Measurements from ENCODE around the gene FRMD4B.

- TF ChIP-seq, protein P1, sequence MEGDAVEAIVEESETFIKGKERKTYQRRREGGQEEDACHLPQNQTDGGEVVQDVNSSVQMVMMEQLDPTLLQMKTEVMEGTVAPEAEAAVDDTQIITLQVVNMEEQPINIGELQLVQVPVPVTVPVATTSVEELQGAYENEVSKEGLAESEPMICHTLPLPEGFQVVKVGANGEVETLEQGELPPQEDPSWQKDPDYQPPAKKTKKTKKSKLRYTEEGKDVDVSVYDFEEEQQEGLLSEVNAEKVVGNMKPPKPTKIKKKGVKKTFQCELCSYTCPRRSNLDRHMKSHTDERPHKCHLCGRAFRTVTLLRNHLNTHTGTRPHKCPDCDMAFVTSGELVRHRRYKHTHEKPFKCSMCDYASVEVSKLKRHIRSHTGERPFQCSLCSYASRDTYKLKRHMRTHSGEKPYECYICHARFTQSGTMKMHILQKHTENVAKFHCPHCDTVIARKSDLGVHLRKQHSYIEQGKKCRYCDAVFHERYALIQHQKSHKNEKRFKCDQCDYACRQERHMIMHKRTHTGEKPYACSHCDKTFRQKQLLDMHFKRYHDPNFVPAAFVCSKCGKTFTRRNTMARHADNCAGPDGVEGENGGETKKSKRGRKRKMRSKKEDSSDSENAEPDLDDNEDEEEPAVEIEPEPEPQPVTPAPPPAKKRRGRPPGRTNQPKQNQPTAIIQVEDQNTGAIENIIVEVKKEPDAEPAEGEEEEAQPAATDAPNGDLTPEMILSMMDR (conservative IDR thresholded peaks at IDR 0.05; ENCODE audit: low read length) = no peak
- no peak for TF ChIP-seq EZH2phosphoT487 (IDR thresholded peaks at IDR 0.05; ENCODE audit: borderline replicate concordance, low read depth, low read length)
Measured at GRCh38 chr3:69426291-69426966, 40.5 kb upstream of the FRMD4B start.

All from OCI-LY7 (cell line).